HepG2 (cell line): ENCODE measurements around the gene ENAH. TPM values are rescaled to one million over a fixed set of nuclear protein-coding genes. Genes with fewer than 3 reads are reported as not detected.

ENCODE experiments used
- ATAC-seq: fragments of 200-7000 bp; cut with Tn5 transposase; 3 replicates; pipeline ENCODE4 v1.9.1; 2020; ENCODE audit warnings: mild to moderate bottlenecking, moderate library complexity
- BruUV-seq: library from RNA; stranded (reverse); fragments of 400-500 nt; replicated peaks from 2 replicates; lab custom pipeline; 2021; lab: Mats Ljungman, UMichigan
- CTCF ChIA-PET: fragments of 300-600 bp; formaldehyde crosslinking; extraction: SDS; loops from one replicate; lab custom pipeline; 2021; ENCODE audit warnings: low total read pairs, inconsistent platforms, low intra/inter-chr PET ratio; lab: Yijun Ruan, JAX
- POLR2A ChIA-PET: fragments of 350-600 bp; sonication (Branson Sonifier 250); formaldehyde crosslinking; loops from one replicate; lab custom pipeline; 2020; ENCODE audit warnings: antibody characterized with exemption, inconsistent platforms; lab: Yijun Ruan, JAX
- DNase-seq: peaks from one replicate; pipeline ENCODE4 v3.0.0-alpha.2; 2015; ENCODE audit warnings: low spot score
- FAIRE-seq: peaks from 3 replicates; lab custom pipeline; 2011; peaks lifted over from hg19 to GRCh38; lab: Jason Lieb, UNC
- H2AFZ ChIP-seq: one replicate; pipeline ENCODE4 v1.6.1; 2011; ENCODE audit warnings: low read length, inconsistent platforms
- H3K27ac ChIP-seq: fragments of 300-600 bp; 3 replicates; pipeline ENCODE4 v1.8.0; 2011; ENCODE audit warnings: mixed run types, mild to moderate bottlenecking, mixed read lengths, low read length, inconsistent platforms; ENCODE audit not compliant: insufficient read depth; ENCODE audit errors: extremely low read length
- H3K27me3 ChIP-seq, 2 experiments: fragments of 200-600 bp in 1 of 2; 2 replicates in 1 of 2; 3 replicates in 1 of 2; pipeline versions ENCODE4 v1.6.0 to v1.8.0; 2011; ENCODE audit warnings: low read length in 2 of 2, mild to moderate bottlenecking in 2 of 2, moderate library complexity in 2 of 2, inconsistent platforms in 1 of 2; ENCODE audit not compliant: insufficient read depth in 2 of 2, control insufficient read depth in 1 of 2
- H3K36me3 ChIP-seq, 2 experiments: fragments of 200-600 bp in 1 of 2; replicated peaks in 1 of 2; 2 replicates in 1 of 2; 3 replicates in 1 of 2; pipeline versions ENCODE4 v1.5.1 to v1.8.0; 2011; ENCODE audit warnings: low read length in 2 of 2, inconsistent platforms in 1 of 2; ENCODE audit not compliant: insufficient read depth in 2 of 2, control insufficient read depth in 1 of 2
- H3K4me1 ChIP-seq: 2 replicates; pipeline ENCODE4 v1.5.1; 2012; ENCODE audit warnings: low read length, inconsistent platforms; ENCODE audit not compliant: insufficient read depth
- H3K4me2 ChIP-seq: 2 replicates; pipeline ENCODE4 v1.6.0; 2011; ENCODE audit warnings: low read depth, low read length, inconsistent platforms
- H3K4me3 ChIP-seq, 3 experiments: fragments of 200-600 bp in 1 of 3; sonication (generic), shearing (Covaris generic) in 1 of 3; replicated peaks in 1 of 3; 2 replicates each; pipeline ENCODE4 v1.5.1; 2011 to 2016; ENCODE audit warnings: low read length in 3 of 3, inconsistent platforms in 2 of 3, low read depth in 2 of 3, mild to moderate bottlenecking in 2 of 3, control low read depth in 1 of 3, mixed read lengths in 1 of 3; ENCODE audit not compliant: insufficient read depth in 1 of 3
- H3K79me2 ChIP-seq: one replicate; pipeline ENCODE4 v1.6.1; 2011; ENCODE audit warnings: low read length, inconsistent platforms; ENCODE audit not compliant: insufficient read depth
- H3K9ac ChIP-seq: 2 replicates; pipeline ENCODE4 v1.6.0; 2011; ENCODE audit warnings: mild to moderate bottlenecking, low read depth, low read length, inconsistent platforms; ENCODE audit not compliant: insufficient read depth
- H3K9me3 ChIP-seq: 2 replicates; pipeline ENCODE4 v1.5.1; 2012; ENCODE audit warnings: mild to moderate bottlenecking, low read length
- H4K20me1 ChIP-seq: 2 replicates; pipeline ENCODE4 v1.6.0; 2011; ENCODE audit warnings: inconsistent platforms, mild to moderate bottlenecking, low read length, moderate library complexity; ENCODE audit not compliant: insufficient read depth
- FIP1L1 ChIP-seq: fragments of 200-400 bp; formaldehyde crosslinking; IDR thresholded peaks from 2 replicates; pipeline ENCODE4 v1.6.1; 2018; ENCODE audit warnings: low read depth, mild to moderate bottlenecking, low read length, moderate library complexity, borderline replicate concordance; ENCODE audit not compliant: insufficient read depth
- FOXC1 ChIP-seq: sonication (generic); formaldehyde crosslinking; IDR thresholded peaks from 2 replicates; pipeline ENCODE4 v1.8.0; 2022; ENCODE audit warnings: mild to moderate bottlenecking, missing genetic modification reagents, borderline replicate concordance
- HOXA7 ChIP-seq: sonication (generic); formaldehyde crosslinking; IDR thresholded peaks from 2 replicates; pipeline ENCODE4 v1.8.1; 2022; ENCODE audit warnings: mild to moderate bottlenecking, missing genetic modification reagents, moderate library complexity
- ISL2 ChIP-seq: sonication (generic); formaldehyde crosslinking; IDR thresholded peaks from 2 replicates; pipeline ENCODE4 v1.5.0; 2020; ENCODE audit warnings: missing genetic modification reagents
- PHF20 ChIP-seq: sonication (generic); formaldehyde crosslinking; IDR thresholded peaks from 2 replicates; pipeline ENCODE4 v1.5.0; 2020; ENCODE audit warnings: mild to moderate bottlenecking, missing genetic modification reagents
- POLR2G ChIP-seq: fragments of 200-400 bp; formaldehyde crosslinking; IDR thresholded peaks from 2 replicates; pipeline ENCODE4 v1.6.1; 2018; ENCODE audit warnings: mild to moderate bottlenecking, low read depth, low read length, moderate library complexity
- SETDB1 ChIP-seq: sonication (generic); formaldehyde crosslinking; IDR thresholded peaks from 2 replicates; pipeline ENCODE4 v1.5.1; 2020; ENCODE audit warnings: missing genetic modification reagents, mild to moderate bottlenecking, borderline replicate concordance
- ZBTB38 ChIP-seq: sonication (generic); formaldehyde crosslinking; IDR thresholded peaks from 2 replicates; pipeline ENCODE4 v1.5.1; 2020; ENCODE audit warnings: mild to moderate bottlenecking, missing genetic modification reagents
- ZNF207 ChIP-seq: fragments of 450-650 bp; IDR thresholded peaks from 2 replicates; pipeline ENCODE4 v1.6.1; 2016; ENCODE audit warnings: antibody characterized with exemption, borderline replicate concordance
- ZNF773 ChIP-seq: sonication (generic); formaldehyde crosslinking; IDR thresholded peaks from 2 replicates; pipeline ENCODE4 v1.4.0; 2020; ENCODE audit warnings: missing genetic modification reagents, borderline replicate concordance
- ZNF788 ChIP-seq: sonication (generic); formaldehyde crosslinking; IDR thresholded peaks from 2 replicates; pipeline ENCODE4 v1.5.0; 2020; ENCODE audit warnings: mild to moderate bottlenecking, missing genetic modification reagents, borderline replicate concordance
- WGBS: methylation state at CpG from one replicate; pipeline ENCODE4 v1.1.6; 2017; ENCODE audit warnings: low lambda C conversion rate; 5-methylcytosine and 5-hydroxymethylcytosine counted together
- in situ Hi-C: cut with HindIII; loops from 2 replicates; pipeline ENCODE4 v1.10.0; 2017; ENCODE audit warnings: low pct_unique_long_range_greater_than_20kb; ENCODE audit not compliant: extremely low pct_ligation_motif_present
- intact Hi-C: fragments of 100-400 bp; cut with micrococcal nuclease; formaldehyde crosslinking; loops from one replicate; pipeline ENCODE4 v1.10.0; 2022; ENCODE audit not compliant: unreplicated experiment
- polyA plus RNA-seq, 8 experiments: library from polyadenylated mRNA; depleted of rRNA in 3 of 8; stranded (reverse) in 7 of 8; unstranded in 1 of 8; fragments of >200 nt; fragmentation: Illumina TruSeq in 4 of 8; extraction: Trizol in 4 of 8; gene quantifications; 2 replicates each; pipeline versions ENCODE4 v1.2.1 to v1.2.3, GENCODE V29; 2011 to 2016; ENCODE audit warnings: low read depth in 4 of 8, missing spikeins in 1 of 8, mixed read lengths in 1 of 8; ENCODE audit not compliant: insufficient read depth in 1 of 8
- total RNA-seq, 5 experiments: library from RNA; depleted of rRNA; stranded (reverse); fragments of >200 nt; fragmentation: Illumina TruSeq; extraction: Trizol; gene quantifications; 2 replicates each; pipeline ENCODE4 v1.2.3, GENCODE V29; 2016; ENCODE audit warnings: low read depth in 1 of 5
- TF ChIP-seq, protein P1 (sequence below): sonication (generic); formaldehyde crosslinking; IDR thresholded peaks from 2 replicates; pipeline ENCODE4 v1.5.1; 2020; ENCODE audit warnings: mild to moderate bottlenecking, missing genetic modification reagents, moderate library complexity
- TF ChIP-seq, protein P2 (sequence below): sonication (generic); formaldehyde crosslinking; IDR thresholded peaks from 2 replicates; pipeline ENCODE4 v1.5.0; 2020; ENCODE audit warnings: missing genetic modification reagents, mild to moderate bottlenecking, borderline replicate concordance
- TF ChIP-seq, protein P3 (sequence below): sonication (generic); formaldehyde crosslinking; IDR thresholded peaks from 2 replicates; pipeline ENCODE4 v1.5.0; 2020; ENCODE audit warnings: mild to moderate bottlenecking, missing genetic modification reagents

Gene ENAH
- total and polyA plus RNA-seq, 2 of the 13 experiments (the other 11 are each of a cell fraction or from before 2014, with no cell fraction given), result 22.1 to 58.3 TPM

DNA sequence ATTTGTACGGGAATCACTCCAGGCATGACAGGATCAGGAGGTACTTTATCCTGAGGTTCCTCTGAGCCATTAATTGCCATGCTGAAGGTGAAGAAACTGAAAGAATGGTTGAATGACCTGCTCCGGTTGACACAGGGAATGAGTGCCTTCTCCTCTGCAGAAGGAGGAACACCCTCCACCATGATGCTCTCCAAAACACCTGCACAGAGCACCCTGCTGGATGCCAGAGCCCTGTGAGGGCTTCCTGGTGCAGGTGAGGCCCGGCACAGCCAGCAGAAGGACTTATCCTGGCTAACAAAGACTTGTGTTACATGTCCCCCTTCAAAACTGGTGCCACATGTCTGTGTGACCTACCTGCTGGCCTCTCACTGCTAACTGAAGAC is 210.8 kb downstream of the ENAH start (continued):
- TF ChIP-seq, protein P1, sequence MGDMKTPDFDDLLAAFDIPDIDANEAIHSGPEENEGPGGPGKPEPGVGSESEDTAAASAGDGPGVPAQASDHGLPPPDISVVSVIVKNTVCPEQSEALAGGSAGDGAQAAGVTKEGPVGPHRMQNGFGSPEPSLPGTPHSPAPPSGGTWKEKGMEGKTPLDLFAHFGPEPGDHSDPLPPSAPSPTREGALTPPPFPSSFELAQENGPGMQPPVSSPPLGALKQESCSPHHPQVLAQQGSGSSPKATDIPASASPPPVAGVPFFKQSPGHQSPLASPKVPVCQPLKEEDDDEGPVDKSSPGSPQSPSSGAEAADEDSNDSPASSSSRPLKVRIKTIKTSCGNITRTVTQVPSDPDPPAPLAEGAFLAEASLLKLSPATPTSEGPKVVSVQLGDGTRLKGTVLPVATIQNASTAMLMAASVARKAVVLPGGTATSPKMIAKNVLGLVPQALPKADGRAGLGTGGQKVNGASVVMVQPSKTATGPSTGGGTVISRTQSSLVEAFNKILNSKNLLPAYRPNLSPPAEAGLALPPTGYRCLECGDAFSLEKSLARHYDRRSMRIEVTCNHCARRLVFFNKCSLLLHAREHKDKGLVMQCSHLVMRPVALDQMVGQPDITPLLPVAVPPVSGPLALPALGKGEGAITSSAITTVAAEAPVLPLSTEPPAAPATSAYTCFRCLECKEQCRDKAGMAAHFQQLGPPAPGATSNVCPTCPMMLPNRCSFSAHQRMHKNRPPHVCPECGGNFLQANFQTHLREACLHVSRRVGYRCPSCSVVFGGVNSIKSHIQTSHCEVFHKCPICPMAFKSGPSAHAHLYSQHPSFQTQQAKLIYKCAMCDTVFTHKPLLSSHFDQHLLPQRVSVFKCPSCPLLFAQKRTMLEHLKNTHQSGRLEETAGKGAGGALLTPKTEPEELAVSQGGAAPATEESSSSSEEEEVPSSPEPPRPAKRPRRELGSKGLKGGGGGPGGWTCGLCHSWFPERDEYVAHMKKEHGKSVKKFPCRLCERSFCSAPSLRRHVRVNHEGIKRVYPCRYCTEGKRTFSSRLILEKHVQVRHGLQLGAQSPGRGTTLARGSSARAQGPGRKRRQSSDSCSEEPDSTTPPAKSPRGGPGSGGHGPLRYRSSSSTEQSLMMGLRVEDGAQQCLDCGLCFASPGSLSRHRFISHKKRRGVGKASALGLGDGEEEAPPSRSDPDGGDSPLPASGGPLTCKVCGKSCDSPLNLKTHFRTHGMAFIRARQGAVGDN (CRISPR knock-in tag), result peak; percentile 11; the same call in 1 of the 2 replicates
- TF ChIP-seq ISL2 (CRISPR knock-in tag) (no peak), ZNF773 (CRISPR knock-in tag) (no peak), FIP1L1 (no peak), FOXC1 (CRISPR knock-in tag) (no peak)

DNA sequence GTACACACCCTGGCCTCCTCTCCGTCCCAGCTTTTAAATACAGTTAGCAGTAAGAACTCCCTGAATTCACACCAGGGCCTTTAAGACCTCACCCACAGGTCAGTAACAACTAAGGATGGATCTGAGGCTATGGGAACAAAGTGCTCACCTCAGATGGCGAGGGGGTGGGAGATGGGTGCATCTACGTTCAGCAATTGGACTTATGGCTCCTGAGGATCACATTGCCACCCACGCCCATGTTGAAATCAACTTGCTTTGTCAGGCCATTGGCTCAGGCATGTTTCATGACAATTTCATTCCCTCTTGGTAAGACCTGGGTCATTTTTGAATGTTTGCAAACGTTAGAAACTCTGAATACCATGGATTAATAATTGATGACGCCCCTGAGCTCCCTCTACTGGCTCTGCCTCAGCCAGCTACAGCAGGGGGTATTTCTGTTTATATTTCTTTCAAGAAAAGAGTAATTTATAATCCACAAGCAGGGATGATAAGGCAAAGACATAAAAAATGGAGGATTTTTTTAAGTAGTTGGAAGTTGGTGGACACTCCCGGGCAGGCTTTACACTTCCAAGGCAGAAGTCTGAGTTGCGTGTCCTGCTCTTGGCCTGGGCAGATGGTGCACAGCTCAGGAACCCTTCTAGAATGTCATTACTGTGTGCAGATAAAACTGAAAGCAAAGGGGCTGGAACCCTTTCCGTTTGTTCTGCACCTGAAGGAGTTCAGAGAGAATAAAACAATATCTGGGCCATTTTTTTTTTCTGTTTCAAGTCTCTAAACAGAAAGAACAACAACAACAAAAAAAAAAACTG is 211.4 kb downstream of the ENAH start:
- H3K4me3 ChIP-seq, result peak overlapping the region; percentile 44 to 67 (median 48)
- H2AFZ ChIP-seq, result peak overlapping the region; percentile 72
- peak overlapping the region; percentile 81 for H3K27ac ChIP-seq
- H3K4me1 ChIP-seq, result peaks cover 72% of the 10 kb centered on the region
- FAIRE-seq, result peak; percentile 88
- ChIA-PET POLR2A (interaction anchor here (0.7 to 2.5 kb wide), 9 partner anchors 9 to 621 kb away, joined by 3 to 7 read pairs (median 4); partner anchors contain the start of genes H3-3A and PYCR2), CTCF (interaction anchor here (0.9 to 1.3 kb wide), 2 partner anchors 33 to 123 kb away, joined by 3 to 6 read pairs; no protein-coding TSS in a partner anchor)
- H4K20me1 ChIP-seq, result no peaks in the 10 kb centered on the region
- peak; percentile 87 for DNase-seq
- peak overlapping the region; percentile 56 for H3K9ac ChIP-seq
- H3K79me2 ChIP-seq, result no peaks in the 10 kb centered on the region
- H3K9me3 ChIP-seq, result no peaks in the 10 kb centered on the region
- no peaks in the 10 kb centered on the region for H3K27me3 ChIP-seq
- peak overlapping the region; percentile 95 for H3K4me2 ChIP-seq
- WGBS, result 0% methylated on average over 7 of the region's 9 CpGs
- H3K36me3 ChIP-seq, result no peaks in the 10 kb centered on the region
- in situ Hi-C loops, result no loop called here
- BruUV-seq, result no TSS peak
- ATAC-seq, result peak; percentile 81
- intact Hi-C loops, result loop anchor here (2.0 to 5.0 kb wide), 2 partner anchors 15 to 124 kb away; no protein-coding TSS in a partner anchor
- TF ChIP-seq, protein P2, sequence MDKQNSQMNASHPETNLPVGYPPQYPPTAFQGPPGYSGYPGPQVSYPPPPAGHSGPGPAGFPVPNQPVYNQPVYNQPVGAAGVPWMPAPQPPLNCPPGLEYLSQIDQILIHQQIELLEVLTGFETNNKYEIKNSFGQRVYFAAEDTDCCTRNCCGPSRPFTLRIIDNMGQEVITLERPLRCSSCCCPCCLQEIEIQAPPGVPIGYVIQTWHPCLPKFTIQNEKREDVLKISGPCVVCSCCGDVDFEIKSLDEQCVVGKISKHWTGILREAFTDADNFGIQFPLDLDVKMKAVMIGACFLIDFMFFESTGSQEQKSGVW (CRISPR knock-in tag), result no peak
- TF ChIP-seq ZNF788 (CRISPR knock-in tag), result peak; percentile 52; the same call in 1 of the 2 replicates
- TF ChIP-seq PHF20 (CRISPR knock-in tag), result no peak
- TF ChIP-seq ZNF207, result no peak
- no peak for TF ChIP-seq SETDB1
- peak; percentile 49; the same call in 1 of the 2 replicates for TF ChIP-seq POLR2G
- TF ChIP-seq, protein P3, sequence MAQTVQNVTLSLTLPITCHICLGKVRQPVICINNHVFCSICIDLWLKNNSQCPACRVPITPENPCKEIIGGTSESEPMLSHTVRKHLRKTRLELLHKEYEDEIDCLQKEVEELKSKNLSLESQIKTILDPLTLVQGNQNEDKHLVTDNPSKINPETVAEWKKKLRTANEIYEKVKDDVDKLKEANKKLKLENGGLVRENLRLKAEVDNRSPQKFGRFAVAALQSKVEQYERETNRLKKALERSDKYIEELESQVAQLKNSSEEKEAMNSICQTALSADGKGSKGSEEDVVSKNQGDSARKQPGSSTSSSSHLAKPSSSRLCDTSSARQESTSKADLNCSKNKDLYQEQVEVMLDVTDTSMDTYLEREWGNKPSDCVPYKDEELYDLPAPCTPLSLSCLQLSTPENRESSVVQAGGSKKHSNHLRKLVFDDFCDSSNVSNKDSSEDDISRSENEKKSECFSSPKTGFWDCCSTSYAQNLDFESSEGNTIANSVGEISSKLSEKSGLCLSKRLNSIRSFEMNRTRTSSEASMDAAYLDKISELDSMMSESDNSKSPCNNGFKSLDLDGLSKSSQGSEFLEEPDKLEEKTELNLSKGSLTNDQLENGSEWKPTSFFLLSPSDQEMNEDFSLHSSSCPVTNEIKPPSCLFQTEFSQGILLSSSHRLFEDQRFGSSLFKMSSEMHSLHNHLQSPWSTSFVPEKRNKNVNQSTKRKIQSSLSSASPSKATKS (CRISPR knock-in tag), result no peak
- no peak for TF ChIP-seq ZBTB38 (CRISPR knock-in tag)
- TF ChIP-seq HOXA7 (CRISPR knock-in tag), result no peak
